Measurements from ENCODE around the gene MSL3.

Gene MSL3

DNA sequence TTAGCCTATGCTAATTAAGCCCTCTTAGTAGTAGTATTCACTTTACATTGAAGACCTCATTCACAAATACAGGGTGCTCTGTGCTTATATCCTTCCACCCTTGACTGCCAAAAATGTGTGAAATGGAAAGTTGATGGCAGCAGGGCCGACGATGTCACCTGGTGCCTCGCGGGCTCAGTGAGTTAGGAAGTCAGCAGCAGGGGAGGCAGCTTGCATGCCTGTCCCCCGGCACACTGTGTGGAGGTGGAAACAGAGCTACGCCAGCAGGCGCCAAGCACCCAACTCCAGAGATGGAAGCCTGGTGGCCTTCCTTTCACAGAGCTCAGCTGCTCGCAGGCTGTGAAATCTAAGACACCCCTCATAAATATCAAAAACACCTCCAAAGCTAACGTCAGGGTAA, 8.4 kb downstream of the MSL3 start:
- no peak overlapping the region for H3K4me3 ChIP-seq (ENCODE audit: low read depth, low read length)
- TF ChIP-seq, protein P1, sequence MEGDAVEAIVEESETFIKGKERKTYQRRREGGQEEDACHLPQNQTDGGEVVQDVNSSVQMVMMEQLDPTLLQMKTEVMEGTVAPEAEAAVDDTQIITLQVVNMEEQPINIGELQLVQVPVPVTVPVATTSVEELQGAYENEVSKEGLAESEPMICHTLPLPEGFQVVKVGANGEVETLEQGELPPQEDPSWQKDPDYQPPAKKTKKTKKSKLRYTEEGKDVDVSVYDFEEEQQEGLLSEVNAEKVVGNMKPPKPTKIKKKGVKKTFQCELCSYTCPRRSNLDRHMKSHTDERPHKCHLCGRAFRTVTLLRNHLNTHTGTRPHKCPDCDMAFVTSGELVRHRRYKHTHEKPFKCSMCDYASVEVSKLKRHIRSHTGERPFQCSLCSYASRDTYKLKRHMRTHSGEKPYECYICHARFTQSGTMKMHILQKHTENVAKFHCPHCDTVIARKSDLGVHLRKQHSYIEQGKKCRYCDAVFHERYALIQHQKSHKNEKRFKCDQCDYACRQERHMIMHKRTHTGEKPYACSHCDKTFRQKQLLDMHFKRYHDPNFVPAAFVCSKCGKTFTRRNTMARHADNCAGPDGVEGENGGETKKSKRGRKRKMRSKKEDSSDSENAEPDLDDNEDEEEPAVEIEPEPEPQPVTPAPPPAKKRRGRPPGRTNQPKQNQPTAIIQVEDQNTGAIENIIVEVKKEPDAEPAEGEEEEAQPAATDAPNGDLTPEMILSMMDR (IDR thresholded peaks at IDR 0.05; ENCODE audit: insufficient read depth, low read depth, low read length, missing control alignments): no peak
- DNase-seq (ENCODE audit: low read depth): no peak

DNA sequence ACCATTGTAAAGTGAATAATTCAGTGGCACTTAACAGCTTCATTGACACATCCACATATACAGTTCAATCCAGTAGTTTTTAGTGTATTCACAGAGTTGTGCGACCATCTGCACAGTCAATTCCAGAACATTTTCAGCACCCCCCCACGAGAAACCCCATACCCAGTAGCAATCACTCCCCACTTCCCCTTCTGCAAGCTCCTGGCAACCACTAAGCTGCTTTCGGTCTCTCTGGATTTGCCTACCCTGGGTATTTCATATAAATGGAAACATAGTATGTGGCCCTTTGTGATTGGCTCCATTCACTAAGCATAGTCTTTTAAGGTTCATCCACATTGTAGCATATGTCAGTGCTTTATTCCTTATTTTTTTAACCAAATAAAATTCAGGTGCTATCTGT, 10.0 kb downstream of the MSL3 start:
- DNase-seq (ENCODE audit: low read depth): peak; percentile 79
- TF ChIP-seq, protein P1 (IDR thresholded peaks at IDR 0.05; ENCODE audit: insufficient read depth, low read depth, low read length, missing control alignments): no peak
- no peak overlapping the region for H3K4me3 ChIP-seq (ENCODE audit: low read depth, low read length)

DNA sequence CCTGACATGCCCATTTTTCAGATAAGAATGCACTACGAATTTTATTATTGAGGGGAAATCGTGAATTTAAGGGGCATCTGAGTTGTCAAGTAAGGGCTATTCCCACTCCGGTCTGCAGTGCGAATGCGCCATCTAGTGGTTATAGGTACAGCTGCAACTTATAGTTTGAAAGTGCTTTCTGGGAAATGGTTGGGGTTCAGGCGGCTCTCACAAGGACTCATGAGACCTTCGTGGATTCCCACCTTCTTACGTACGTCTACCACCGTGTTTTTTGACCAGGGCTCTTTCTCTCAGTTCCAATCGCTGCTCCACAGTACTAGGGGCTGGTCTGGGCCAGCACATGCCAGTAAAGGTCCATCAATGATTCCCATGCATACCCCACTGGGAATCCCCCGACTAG, 12.3 kb downstream of the MSL3 start:
- DNase-seq (ENCODE audit: low read depth): peak; percentile 79

DNA sequence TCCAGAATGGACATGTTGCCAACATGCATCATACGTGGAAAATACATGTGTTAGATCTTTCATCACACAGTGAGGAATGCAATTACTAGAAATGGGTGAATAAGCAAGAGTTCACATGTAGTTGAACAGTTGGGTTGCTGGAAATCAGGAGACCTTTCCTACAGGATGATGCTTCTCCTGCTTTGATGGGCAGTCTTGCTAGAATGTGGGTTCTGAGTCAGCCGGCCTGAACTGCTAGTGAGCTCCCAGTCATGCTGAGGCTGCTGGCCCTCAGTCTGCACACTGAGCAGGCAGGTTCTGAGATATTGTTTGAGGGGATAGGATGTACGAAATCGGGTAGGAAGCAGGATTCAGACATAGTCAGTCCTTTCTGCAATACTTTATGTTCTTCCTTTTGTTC, 20.2 kb downstream of the MSL3 start:
- DNase-seq (ENCODE audit: low read depth): no peak
- TF ChIP-seq, protein P1 (IDR thresholded peaks at IDR 0.05; ENCODE audit: insufficient read depth, low read depth, low read length, missing control alignments): no peak
- no peak overlapping the region for H3K4me3 ChIP-seq (ENCODE audit: low read depth, low read length)

More for the DNA sequence above, 12.3 kb downstream of the MSL3 start:
- TF ChIP-seq, protein P1 (IDR thresholded peaks at IDR 0.05; ENCODE audit: insufficient read depth, low read depth, low read length, missing control alignments): peak; percentile 71
- no peak overlapping the region for H3K4me3 ChIP-seq (ENCODE audit: low read depth, low read length)

DNA sequence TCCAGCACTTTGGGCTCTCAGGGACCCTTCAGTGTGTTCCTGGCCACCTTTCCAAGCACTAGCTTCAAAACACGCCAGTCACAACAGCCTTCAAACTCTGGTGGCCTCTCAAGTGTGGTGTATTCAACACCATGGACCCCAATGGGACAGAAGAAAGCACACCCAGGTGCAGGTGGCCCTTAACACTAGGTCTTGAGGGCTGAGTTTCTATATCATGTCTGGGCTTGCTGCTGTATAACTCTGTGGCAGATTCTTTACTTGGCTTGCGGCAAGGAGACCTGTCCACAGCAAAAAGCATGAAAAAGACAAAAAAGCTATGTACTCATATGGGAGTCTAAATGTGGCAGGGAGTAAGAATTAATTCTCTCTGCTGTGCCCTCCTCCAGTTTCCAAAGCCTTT, 23.1 kb downstream of the MSL3 start:
- TF ChIP-seq, protein P1 (IDR thresholded peaks at IDR 0.05; ENCODE audit: insufficient read depth, low read depth, low read length, missing control alignments): no peak

DNA sequence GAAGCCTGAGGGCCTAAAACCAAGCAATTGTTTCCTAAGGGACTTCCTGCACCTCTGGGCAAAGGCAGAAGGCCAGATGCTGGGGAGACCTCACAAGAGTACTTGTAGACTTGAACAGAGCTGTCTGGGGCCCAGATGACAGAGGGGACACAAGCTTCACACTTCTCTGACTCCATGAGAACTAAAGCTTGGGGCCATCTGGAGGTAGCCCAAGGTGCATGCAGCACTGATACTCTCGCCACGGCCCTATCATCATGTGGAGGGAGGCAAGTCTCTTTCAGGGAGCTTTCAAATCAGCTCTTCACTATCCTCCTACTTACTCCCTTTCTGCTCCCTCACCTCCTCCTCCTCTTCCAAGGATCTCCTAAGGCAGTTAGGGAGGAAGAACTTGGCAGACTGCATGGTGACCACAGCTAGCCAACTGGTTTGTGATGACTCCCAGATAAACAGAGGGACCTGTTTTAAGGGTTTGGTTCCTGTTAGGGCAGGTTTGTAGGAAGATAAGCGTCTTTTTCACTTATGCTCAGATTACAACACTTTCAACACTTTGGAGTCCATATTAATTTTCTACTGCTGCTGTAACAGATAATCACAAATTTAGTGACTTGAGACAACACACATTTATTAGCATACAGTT, 23.8 kb downstream of the MSL3 start:
- DNase-seq (ENCODE audit: low read depth): no peak
- no peak overlapping the region for H3K4me3 ChIP-seq (ENCODE audit: low read depth, low read length)
- TF ChIP-seq, protein P1 (IDR thresholded peaks at IDR 0.05; ENCODE audit: insufficient read depth, low read depth, low read length, missing control alignments): no peak

More for the DNA sequence above, 23.1 kb downstream of the MSL3 start:
- DNase-seq (ENCODE audit: low read depth): no peak
- H3K4me3 ChIP-seq (ENCODE audit: low read depth, low read length): no peak overlapping the region

DNA sequence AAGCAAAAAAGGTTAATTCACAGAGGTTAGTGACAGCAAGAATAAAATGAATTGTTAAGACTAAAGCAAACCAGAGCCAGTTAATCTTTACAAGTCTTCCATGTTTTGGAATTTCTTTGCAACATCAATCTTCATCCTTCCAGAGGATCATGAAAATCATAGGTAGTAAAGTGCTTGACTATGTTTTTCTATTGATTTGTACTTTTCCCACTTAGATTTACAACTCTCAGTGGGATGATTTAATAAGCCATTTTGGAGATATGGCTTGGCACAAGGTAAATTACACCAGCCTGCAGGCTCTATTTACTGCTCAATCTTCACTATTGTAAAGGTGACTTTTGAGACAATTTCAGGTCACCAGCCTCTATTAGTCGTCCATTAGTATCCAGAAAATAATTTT, 26.5 kb downstream of the MSL3 start:
- TF ChIP-seq, protein P1 (IDR thresholded peaks at IDR 0.05; ENCODE audit: insufficient read depth, low read depth, low read length, missing control alignments): no peak

More for the DNA sequence above, 26.5 kb downstream of the MSL3 start:
- no peak overlapping the region for H3K4me3 ChIP-seq (ENCODE audit: low read depth, low read length)
- DNase-seq (ENCODE audit: low read depth): no peak
